ENCODE measurements around the gene CFAP73.
"Not testable (repeated sequence)": the region's sequence is repeated elsewhere in the genome, so short reads cannot be mapped to it uniquely, and the experiment has no call there.

CFAP73 gene

DNA sequence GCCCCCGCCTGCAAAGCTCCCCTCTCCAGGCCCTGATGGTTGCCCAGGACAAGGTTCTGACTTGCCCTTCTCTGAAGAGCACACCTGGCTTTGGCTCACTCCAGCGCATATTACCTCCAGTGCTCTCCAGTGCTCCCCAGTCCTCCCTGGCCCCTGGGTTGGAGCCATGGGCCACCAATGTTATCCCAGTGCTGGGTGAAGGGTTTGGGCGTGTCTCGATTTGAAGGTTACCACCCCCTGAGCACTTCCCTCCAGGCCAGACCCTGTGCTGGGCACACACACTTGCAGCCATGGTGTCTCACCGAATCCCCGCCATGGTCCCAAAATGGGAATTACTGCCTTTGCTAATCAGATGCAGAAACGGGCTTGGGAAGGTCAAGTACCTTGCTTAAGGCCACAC lies 47.1 kb downstream of the CFAP73 start:
- no peak for DNase-seq

- DNase-seq, result no peak
Measured at GRCh38 chr12:113196990-113197389, 47.5 kb downstream of the CFAP73 start.

GRCh38 chr12:113197518-113198077 lies 48.1 kb downstream of the CFAP73 start:
- no peak for DNase-seq

- DNase-seq, result no peak
Measured at GRCh38 chr12:113198296-113198695, 48.8 kb downstream of the CFAP73 start.

GRCh38 chr12:113200021-113200797 lies 50.7 kb downstream of the CFAP73 start:
- no peak for DNase-seq

DNA sequence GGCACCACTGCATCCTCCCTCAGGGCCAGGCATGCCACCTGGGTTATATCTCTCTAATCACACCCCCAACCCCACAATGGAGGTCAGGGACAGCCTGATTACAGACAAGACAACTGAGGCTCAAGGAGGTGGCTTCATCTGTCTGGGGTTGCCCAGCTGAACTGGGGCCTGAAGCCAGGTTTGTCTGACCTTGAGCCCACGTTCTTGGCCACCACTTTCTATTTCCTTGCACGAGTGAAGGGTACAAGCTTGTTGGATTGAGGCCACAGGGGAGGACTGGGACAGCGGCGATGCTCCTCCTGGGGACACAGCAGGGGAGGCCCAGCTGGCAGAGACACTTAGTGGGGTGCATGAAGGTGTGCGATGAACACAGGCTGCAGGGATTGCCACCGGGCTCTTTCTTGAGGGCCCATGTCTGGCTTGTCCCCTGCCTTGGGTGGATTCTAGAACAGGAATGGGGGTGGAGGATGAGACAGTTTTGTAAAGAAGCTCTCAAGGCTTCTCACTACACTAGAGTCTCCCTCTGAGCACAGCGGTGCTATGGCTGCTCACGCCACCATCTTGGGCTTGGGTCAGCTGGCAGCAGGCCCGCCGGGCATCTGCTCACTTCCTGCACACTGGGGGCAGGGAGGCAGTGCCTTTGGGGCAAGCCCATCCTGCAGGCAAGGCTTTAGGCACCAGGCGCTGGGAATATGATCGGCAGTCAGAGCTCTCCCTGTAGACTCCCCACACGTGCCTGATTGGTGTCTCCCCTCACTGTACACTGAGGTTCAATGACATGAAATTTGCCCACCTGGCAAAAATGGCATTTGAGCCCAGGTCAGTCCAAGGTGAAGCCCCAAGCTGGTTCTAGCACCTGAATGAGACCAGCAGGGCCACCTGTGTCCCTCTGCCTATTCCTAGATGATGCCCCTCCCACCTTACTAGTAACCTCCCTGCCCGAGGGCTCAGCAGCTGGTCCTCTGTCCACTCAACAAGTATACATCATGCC lies 52.0 kb downstream of the CFAP73 start:
- no peak for DNase-seq

GRCh38 chr12:113202300-113203075 lies 53.0 kb downstream of the CFAP73 start:
- DNase-seq, result no peak

- no peak for DNase-seq
Measured at GRCh38 chr12:113203852-113204760, 54.6 kb downstream of the CFAP73 start.

DNA sequence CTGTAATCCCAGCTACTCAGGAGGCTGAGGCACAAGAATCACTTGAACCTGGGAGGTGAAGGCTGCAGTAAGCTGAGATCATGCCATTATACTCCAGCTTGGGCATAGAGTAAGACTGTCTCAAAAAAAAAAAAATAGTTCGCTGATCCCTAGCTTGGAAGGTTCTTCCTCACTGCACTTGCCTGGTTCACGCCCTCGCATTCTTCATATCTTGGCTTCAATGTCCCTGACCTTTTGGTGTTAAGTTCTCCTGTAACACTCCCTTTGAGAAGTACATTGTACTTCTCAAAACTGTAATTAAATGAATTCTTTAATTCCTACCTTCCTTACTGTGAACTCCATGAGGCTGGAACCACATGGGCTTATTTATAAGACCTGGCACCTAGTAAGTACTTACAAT lies 55.3 kb downstream of the CFAP73 start:
- no peak for DNase-seq

DNA sequence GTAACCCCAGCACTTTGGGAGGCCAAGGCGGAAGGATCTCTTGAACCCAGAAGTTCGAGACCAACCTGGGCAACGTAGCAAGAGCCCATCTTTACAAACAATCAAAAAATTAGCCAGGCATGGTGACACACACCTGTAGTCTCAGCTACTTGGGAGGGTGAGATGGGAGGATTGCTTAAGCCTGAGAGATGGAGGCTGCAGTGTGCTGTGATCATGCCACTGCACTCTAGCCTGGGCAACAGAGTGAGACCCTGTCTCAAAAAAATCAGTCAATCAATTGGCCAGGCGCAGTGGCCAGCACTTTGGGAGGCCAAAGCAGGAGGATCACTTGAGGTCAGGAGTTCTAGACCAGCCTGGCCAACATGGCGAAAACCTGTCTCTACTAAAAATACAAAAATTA lies 57.3 kb downstream of the CFAP73 start:
- not testable (repeated sequence) for DNase-seq

DNA sequence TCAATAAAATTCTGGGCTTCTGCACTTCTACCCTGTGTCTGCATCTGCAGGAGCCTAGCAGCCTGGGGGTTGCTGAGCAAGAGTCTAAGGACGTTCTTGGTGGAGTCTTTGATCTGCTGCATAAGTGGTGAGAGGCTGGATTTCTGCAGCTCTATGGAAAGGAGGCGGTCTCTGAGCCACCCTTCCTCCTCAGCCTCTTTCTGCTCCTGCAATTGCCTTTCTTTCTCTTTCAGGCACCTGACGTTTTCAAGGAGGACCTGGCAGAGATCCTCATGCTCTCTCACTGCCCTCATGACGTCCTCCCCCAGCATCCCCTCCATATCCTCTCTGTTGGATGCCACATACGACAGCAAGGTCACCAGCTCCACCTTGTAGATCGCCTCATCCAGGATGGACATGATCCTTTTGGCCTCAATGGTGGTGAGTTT lies 58.1 kb downstream of the CFAP73 start:
- DNase-seq, result no peak

DNA sequence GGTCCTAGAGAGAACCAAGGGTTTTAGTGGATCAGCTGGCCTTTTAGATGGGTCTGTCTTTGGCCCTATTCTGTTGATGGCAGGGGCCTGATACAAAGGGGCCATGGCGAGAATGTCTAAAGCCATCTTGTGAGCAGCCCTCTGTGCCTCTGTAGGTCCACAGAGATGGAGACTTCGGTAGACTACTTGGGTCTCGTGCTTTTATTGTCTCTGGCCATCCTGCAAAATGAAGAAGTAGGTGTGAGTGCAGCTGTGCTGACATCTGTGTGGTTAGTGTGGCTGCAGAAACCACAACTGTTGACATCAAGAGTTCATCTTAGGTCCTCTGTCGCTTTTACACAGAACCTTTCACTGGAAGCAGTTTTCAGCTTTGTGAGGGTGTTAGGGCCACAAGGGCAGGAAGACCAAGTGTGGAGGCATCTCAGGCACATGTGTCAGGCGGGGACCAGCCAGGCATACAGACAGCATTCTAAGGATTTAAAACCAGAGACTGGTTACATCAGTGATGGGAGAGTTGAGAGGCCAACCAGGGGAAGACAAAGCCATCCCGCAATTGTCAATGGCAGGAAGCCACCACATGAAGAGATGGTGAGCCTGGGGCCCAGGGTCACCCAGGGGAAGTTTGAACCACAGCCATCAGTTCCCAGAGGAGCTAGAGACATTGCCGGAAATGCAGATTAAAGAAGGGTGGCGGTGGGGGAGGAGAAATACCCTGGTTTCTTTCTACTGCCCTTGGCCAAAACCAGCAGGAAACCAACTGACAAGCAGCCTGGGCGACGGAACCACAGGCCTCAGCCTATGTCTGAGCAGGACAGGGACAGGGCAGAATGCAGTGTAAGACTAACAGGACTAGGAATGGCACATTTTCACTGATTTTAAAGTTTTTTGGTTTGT lies 58.8 kb downstream of the CFAP73 start:
- no peak for DNase-seq
